ENCODE results near the gene FARP2. TPM values are rescaled to one million over a fixed set of nuclear protein-coding genes. Genes with fewer than 3 reads are reported as not detected.

FARP2 gene
- total RNA-seq, 2 experiments from 2014 or later: 17.2 to 18.3 TPM

GRCh38 chr2:241507430-241508239, 151.6 kb downstream of the FARP2 start:
- intact Hi-C loops (cut with DNase I, micrococcal nuclease): loop anchor here (1.0 to 10.0 kb wide), 13 partner anchors 65 to 923 kb away; partner anchors contain the start of genes HDLBP (in 2 of the 2), SEPTIN2 (in 2 of the 2), D2HGDH (in 1 of the 2) and DTYMK (in 1 of the 2)
- CTCF ChIA-PET: interaction anchor here (1.0 to 1.1 kb wide), 2 partner anchors 61 to 64 kb away, joined by 3 read pairs; no protein-coding TSS in a partner anchor

GRCh38 chr2:241508240-241509154, 152.4 kb downstream of the FARP2 start, which contains the start of gene STK25:
TSS of gene STK25 (minus strand) at chr2:241508584. CDS start at chr2:241508035, 549 bp downstream.
- H3K9me3 Mint-ChIP-seq: no peaks in the 10 kb centered on the region
- H3K27ac ChIP-seq (ENCODE audit: low read depth in 1 of 2, low read length in 2 of 2): peak within 1 kb of the TSS; percentile 18 to 77
- DNase-seq (peak; percentile 94 to 99 (median 98)), ATAC-seq (ENCODE audit: poor library complexity) (peak; percentile 95)
- no peak for TF ChIP-seq CTCF (IDR thresholded peaks at IDR 0.05)
- peak within 1 kb of the TSS; percentile 63 for H3K4me3 ChIP-seq (ENCODE audit: low read length)
- POLR2A ChIA-PET: interaction anchor here (1.1 kb wide), 1 partner anchor 65 kb away, joined by 4 read pairs; no protein-coding TSS in a partner anchor
- intact Hi-C loops (cut with DNase I, micrococcal nuclease): loop anchor here (1.0 to 10.0 kb wide), 13 partner anchors 66 to 924 kb away; partner anchors contain the start of genes HDLBP (in 2 of the 2), SEPTIN2 (in 2 of the 2), D2HGDH (in 1 of the 2) and DTYMK (in 1 of the 2)
- H3K27ac Mint-ChIP-seq: peak within 1 kb of the TSS; percentile 78
- H3K4me1 Mint-ChIP-seq (ENCODE audit: low read depth): peaks cover 15% of the 10 kb centered on the region
- peaks cover 30% of the 10 kb centered on the region for H3K4me1 ChIP-seq (ENCODE audit: insufficient read depth, low read length)
- peak within 1 kb of the TSS; percentile 94 for H3K4me3 Mint-ChIP-seq
- CTCF ChIA-PET: interaction anchor here (1.0 to 1.1 kb wide), 2 partner anchors 62 to 65 kb away, joined by 3 read pairs; no protein-coding TSS in a partner anchor
- no peaks in the 10 kb centered on the region for H3K9me3 ChIP-seq (ENCODE audit: control insufficient read depth in 1 of 2, insufficient read depth in 1 of 2, low read length in 2 of 2)
- H3K36me3 ChIP-seq (ENCODE audit: insufficient read depth, low read length): no peaks in the 10 kb centered on the region
- H3K36me3 Mint-ChIP-seq (ENCODE audit: low read depth): no peaks in the 10 kb centered on the region
- H3K27me3 ChIP-seq (ENCODE audit: control insufficient read depth in 1 of 2, insufficient read depth in 2 of 2, low read length in 2 of 2): no peaks in the 10 kb centered on the region
- no peaks in the 10 kb centered on the region for H3K27me3 Mint-ChIP-seq

More at GRCh38 chr2:241507430-241508239, 151.6 kb downstream of the FARP2 start:
- POLR2A ChIA-PET: interaction anchor here (0.6 kb wide), 1 partner anchor 9 kb away, joined by 3 read pairs; no protein-coding TSS in a partner anchor
- no peaks in the 10 kb centered on the region for H3K9me3 Mint-ChIP-seq
- H3K4me1 Mint-ChIP-seq (ENCODE audit: low read depth): peaks cover 15% of the 10 kb centered on the region
- Histone ChIP-seq H3K4me1 (ENCODE audit: insufficient read depth, low read length) (peaks cover 30% of the 10 kb centered on the region), H3K27ac (ENCODE audit: low read depth in 1 of 2, low read length in 2 of 2) (no peak overlapping the region), H3K27me3 (ENCODE audit: control insufficient read depth in 1 of 2, insufficient read depth in 2 of 2, low read length in 2 of 2) (no peaks in the 10 kb centered on the region), H3K36me3 (ENCODE audit: insufficient read depth, low read length) (no peaks in the 10 kb centered on the region), H3K4me3 (ENCODE audit: low read length) (peak overlapping the region; percentile 63), H3K9me3 (ENCODE audit: control insufficient read depth in 1 of 2, insufficient read depth in 1 of 2, low read length in 2 of 2) (no peaks in the 10 kb centered on the region)
- DNase-seq (peak in 9 of 14 experiments; percentile 9 to 59 (median 25)), ATAC-seq (ENCODE audit: poor library complexity) (peak; percentile 5)
- H3K4me3 Mint-ChIP-seq: peak overlapping the region; percentile 89
- TF ChIP-seq CTCF (IDR thresholded peaks at IDR 0.05): no peak
- no peaks in the 10 kb centered on the region for H3K27me3 Mint-ChIP-seq
- no peak overlapping the region for H3K27ac Mint-ChIP-seq
- no peaks in the 10 kb centered on the region for H3K36me3 Mint-ChIP-seq (ENCODE audit: low read depth)
